ENCODE data around the gene PEX11G. TPM values are rescaled to one million over a fixed set of nuclear protein-coding genes. Genes with fewer than 3 reads are reported as not detected.

Gene PEX11G
- total and polyA plus RNA-seq, 10 of the 15 experiments (the other 5 are each of a cell fraction or from before 2014, with no cell fraction given) = 0.05 to 1.8 (median 0.73) TPM; not detected in 1

- RAD21 ChIA-PET (ENCODE audit: unreplicated experiment) = no interaction called here
- intact Hi-C loops (cut with micrococcal nuclease; ENCODE audit: unreplicated experiment) = no loop called here
- BruUV-seq (replicated peaks) = no TSS peak
- no peaks in the 10 kb centered on the region for H3K27me3 ChIP-seq (replicated peaks in 1 of 2; ENCODE audit: control insufficient read depth in 2 of 2, insufficient read depth in 2 of 2, low read length in 1 of 2)
- ATAC-seq (no peak), DNase-seq (ENCODE audit: low read depth, low spot score) (no peak), FAIRE-seq (no peak)
- TF ChIP-seq NBN (IDR thresholded peaks at IDR 0.05) (no peak), MEF2B (IDR thresholded peaks at IDR 0.05; ENCODE audit: partially characterized antibody, poor library complexity, severe bottlenecking) (no peak)
- SMC1A ChIA-PET (ENCODE audit: uncharacterized antibody, unreplicated experiment) = no interaction called here
- H3K4me3 ChIP-seq = no peak overlapping the region
- no peak overlapping the region for H3K27ac ChIP-seq (ENCODE audit: control insufficient read depth, insufficient read depth)
- H3K9ac ChIP-seq (ENCODE audit: control insufficient read depth, insufficient read depth, low read length) = no peak overlapping the region
- no peaks in the 10 kb centered on the region for H4K20me1 ChIP-seq (ENCODE audit: control insufficient read depth, insufficient read depth)
- H3K36me3 ChIP-seq (ENCODE audit: control insufficient read depth in 2 of 2, insufficient read depth in 2 of 2, low read length in 1 of 2) = no peaks in the 10 kb centered on the region
- H3K9me3 ChIP-seq (replicated peaks; ENCODE audit: control insufficient read depth, insufficient read depth, low read length) = no peaks in the 10 kb centered on the region
- 0% methylated on average over 2 of the region's 2 CpGs for WGBS (ENCODE audit: insufficient coverage, insufficient replicate concordance, low lambda C conversion rate, missing lambda C conversion rate)
- CTCF ChIA-PET = interaction anchor here (0.9 kb wide), 1 partner anchor 25 kb away, joined by 3 read pairs; no protein-coding TSS in a partner anchor
- POLR2A ChIA-PET = no interaction called here
- no peaks in the 10 kb centered on the region; the same call in 1 of the 2 replicates for H3K4me1 ChIP-seq (ENCODE audit: control insufficient read depth, insufficient read depth, low read length)
- no peak overlapping the region for H2AFZ ChIP-seq (ENCODE audit: control insufficient read depth, low read depth, low read length)
- in situ Hi-C loops (cut with MboI) = no loop called here
- no peaks in the 10 kb centered on the region for H3K79me2 ChIP-seq (ENCODE audit: control insufficient read depth, insufficient read depth, low read length)
- no peak overlapping the region for H3K4me2 ChIP-seq (ENCODE audit: control insufficient read depth, insufficient read depth)
Measured at GRCh38 chr19:7486923-7487322, 1.9 kb downstream of the PEX11G start.

- intact Hi-C loops (cut with micrococcal nuclease; ENCODE audit: unreplicated experiment) = no loop called here
- H3K27me3 ChIP-seq (replicated peaks in 1 of 2; ENCODE audit: control insufficient read depth in 2 of 2, insufficient read depth in 2 of 2, low read length in 1 of 2) = no peaks in the 10 kb centered on the region
- ATAC-seq = no peak
Measured at GRCh38 chr19:7483720-7484201, 5.1 kb downstream of the PEX11G start.

More at GRCh38 chr19:7483720-7484201, 5.1 kb downstream of the PEX11G start:
- ChIA-PET POLR2A (no interaction called here), SMC1A (ENCODE audit: uncharacterized antibody, unreplicated experiment) (no interaction called here), CTCF (no interaction called here), RAD21 (ENCODE audit: unreplicated experiment) (no interaction called here)
- DNase-seq (ENCODE audit: low read depth, low spot score) (no peak), FAIRE-seq (no peak)
- Histone ChIP-seq H3K79me2 (ENCODE audit: control insufficient read depth, insufficient read depth, low read length) (no peaks in the 10 kb centered on the region), H3K9ac (ENCODE audit: control insufficient read depth, insufficient read depth, low read length) (no peak overlapping the region), H3K4me1 (ENCODE audit: control insufficient read depth, insufficient read depth, low read length) (no peaks in the 10 kb centered on the region), H3K36me3 (ENCODE audit: control insufficient read depth in 2 of 2, insufficient read depth in 2 of 2, low read length in 1 of 2) (no peaks in the 10 kb centered on the region), H4K20me1 (ENCODE audit: control insufficient read depth, insufficient read depth) (no peaks in the 10 kb centered on the region), H2AFZ (ENCODE audit: control insufficient read depth, low read depth, low read length) (no peak overlapping the region), H3K4me3 (no peak overlapping the region), H3K27ac (ENCODE audit: control insufficient read depth, insufficient read depth) (no peak overlapping the region), H3K4me2 (ENCODE audit: control insufficient read depth, insufficient read depth) (no peak overlapping the region), H3K9me3 (replicated peaks; ENCODE audit: control insufficient read depth, insufficient read depth, low read length) (no peaks in the 10 kb centered on the region)
- no peak for TF ChIP-seq SP1 (IDR thresholded peaks at IDR 0.05; ENCODE audit: low read depth, low read length)
- no peak for TF ChIP-seq SPI1 (IDR thresholded peaks at IDR 0.05; ENCODE audit: borderline replicate concordance, insufficient read depth, low read depth, low read length)
- TF ChIP-seq CUX1 (IDR thresholded peaks at IDR 0.05; ENCODE audit: insufficient replicate concordance, low read depth, low read length) = no peak
- TF ChIP-seq MXI1 (IDR thresholded peaks at IDR 0.05; ENCODE audit: low read depth, low read length) = no peak
- no peak for TF ChIP-seq SREBF2 (IDR thresholded peaks at IDR 0.05; ENCODE audit: low read length)
- BruUV-seq (replicated peaks) = no TSS peak
- 80% methylated on average over 12 of the region's 17 CpGs for WGBS (ENCODE audit: insufficient coverage, insufficient replicate concordance, low lambda C conversion rate, missing lambda C conversion rate)
- in situ Hi-C loops (cut with MboI) = no loop called here

Data from GM12878 (cell line).